WTC11 (cell line): ENCODE data around the gene PHACTR2. TPM values are rescaled to one million over a fixed set of nuclear protein-coding genes. Genes with fewer than 3 reads are reported as not detected.
A peak's percentile ranks its signal among the peaks of the same experiment; 100 is the strongest.

Source experiments
- ATAC-seq: fragments of 200-7000 bp; cut with Tn5 transposase; 2 replicates; pipeline ENCODE4 v1.10.0; 2021; ENCODE audit warnings: mild to moderate bottlenecking, moderate library complexity
- CTCF ChIA-PET: fragments of 300-600 bp; sonication (Branson Sonifier 250); formaldehyde crosslinking; loops from one replicate; lab custom pipeline; 2021; ENCODE audit warnings: antibody characterized with exemption; lab: Charles Lee
- POLR2A ChIA-PET: fragments of 350-600 bp; sonication (Branson Sonifier 250); formaldehyde crosslinking; loops from one replicate; lab custom pipeline; 2021; ENCODE audit warnings: antibody characterized with exemption; lab: Charles Lee
- DNase-seq: peaks from one replicate; pipeline ENCODE4 v3.0.0; 2021; ENCODE audit warnings: low spot score
- H3K27ac Mint-ChIP-seq: 2 replicates; pipeline ENCODE4 v1.8.0; 2021; ENCODE audit warnings: mixed read lengths
- H3K27me3 Mint-ChIP-seq: 2 replicates; pipeline ENCODE4 v1.8.0; 2021; ENCODE audit warnings: low read depth, mild to moderate bottlenecking, moderate library complexity, mixed read lengths
- H3K36me3 Mint-ChIP-seq: 2 replicates; pipeline ENCODE4 v1.8.0; 2021; ENCODE audit warnings: mixed read lengths
- H3K4me1 Mint-ChIP-seq: 2 replicates; pipeline ENCODE4 v1.8.0; 2022; ENCODE audit warnings: mixed read lengths
- H3K4me3 Mint-ChIP-seq: 2 replicates; pipeline ENCODE4 v1.8.0; 2021; ENCODE audit warnings: mild to moderate bottlenecking, moderate library complexity, mixed read lengths
- H3K9me3 Mint-ChIP-seq: 2 replicates; pipeline ENCODE4 v1.8.0; 2021; ENCODE audit warnings: mixed read lengths
- E2F4 ChIP-seq: sonication (generic); formaldehyde crosslinking; IDR thresholded peaks from 2 replicates; pipeline ENCODE4 v1.8.1; 2022; ENCODE audit warnings: low read depth, mild to moderate bottlenecking, moderate library complexity, missing genetic modification reagents, borderline replicate concordance
- ESRRA ChIP-seq: sonication (generic); formaldehyde crosslinking; IDR thresholded peaks from 2 replicates; pipeline ENCODE4 v1.8.1; 2022; ENCODE audit warnings: mild to moderate bottlenecking, missing genetic modification reagents, borderline replicate concordance
- GRHL2 ChIP-seq: fragments of 250-450 bp; sonication (Bioruptor Pico); IDR thresholded peaks from 2 replicates; pipeline ENCODE4 v1.8.0; 2022; ENCODE audit warnings: mild to moderate bottlenecking, moderate library complexity; ENCODE audit not compliant: insufficient replicate concordance, severe bottlenecking
- KAT7 ChIP-seq: sonication (generic); formaldehyde crosslinking; IDR thresholded peaks from 2 replicates; pipeline ENCODE4 v1.8.1; 2023; ENCODE audit warnings: missing genetic modification reagents, mild to moderate bottlenecking, borderline replicate concordance
- MYBL2 ChIP-seq: sonication (generic); formaldehyde crosslinking; IDR thresholded peaks from 2 replicates; pipeline ENCODE4 v1.8.1; 2023; ENCODE audit warnings: mild to moderate bottlenecking, moderate library complexity, missing genetic modification reagents
- NFE2L1 ChIP-seq: sonication (generic); formaldehyde crosslinking; IDR thresholded peaks from 2 replicates; pipeline ENCODE4 v1.8.1; 2023; ENCODE audit warnings: missing genetic modification reagents
- NR1H2 ChIP-seq: sonication (generic); formaldehyde crosslinking; IDR thresholded peaks from 2 replicates; pipeline ENCODE4 v1.9.0; 2021; ENCODE audit warnings: mild to moderate bottlenecking, moderate library complexity, missing genetic modification reagents
- NR2C2 ChIP-seq: sonication (generic); formaldehyde crosslinking; IDR thresholded peaks from 2 replicates; pipeline ENCODE4 v1.8.0; 2022; ENCODE audit warnings: mild to moderate bottlenecking, missing genetic modification reagents
- SP1 ChIP-seq: sonication (generic); formaldehyde crosslinking; conservative IDR thresholded peaks from 2 replicates; pipeline ENCODE4 v1.8.1; 2022; ENCODE audit warnings: missing genetic modification reagents
- ZNF263 ChIP-seq: sonication (generic); formaldehyde crosslinking; IDR thresholded peaks from 2 replicates; pipeline ENCODE4 v1.8.1; 2022; ENCODE audit warnings: low read depth, mild to moderate bottlenecking, moderate library complexity, missing genetic modification reagents
- ZNF317 ChIP-seq: sonication (generic); formaldehyde crosslinking; IDR thresholded peaks from 2 replicates; pipeline ENCODE4 v1.8.1; 2023; ENCODE audit warnings: low read depth, mild to moderate bottlenecking, moderate library complexity, missing genetic modification reagents, borderline replicate concordance
- ZNF423 ChIP-seq: fragments of 250-450 bp; sonication (Bioruptor Pico); IDR thresholded peaks from 2 replicates; pipeline ENCODE4 v2.1.2; 2022; ENCODE audit warnings: mild to moderate bottlenecking, moderate library complexity
- total RNA-seq: library from RNA; stranded (reverse); gene quantifications from 3 replicates; pipeline ENCODE4 v1.2.3, GENCODE V29; 2021
- TF ChIP-seq, protein P1 (sequence below): fragments of 250-450 bp; sonication (Bioruptor Pico); conservative IDR thresholded peaks from 2 replicates; pipeline ENCODE4 v1.9.0; 2021; ENCODE audit warnings: mild to moderate bottlenecking
- TF ChIP-seq, protein P2 (sequence below): sonication (generic); formaldehyde crosslinking; IDR thresholded peaks from 2 replicates; pipeline ENCODE4 v1.8.0; 2023; ENCODE audit warnings: mild to moderate bottlenecking, missing genetic modification reagents
- TF ChIP-seq, protein P3 (sequence below): sonication (generic); formaldehyde crosslinking; IDR thresholded peaks from 2 replicates; pipeline ENCODE4 v1.8.1; 2023; ENCODE audit warnings: mild to moderate bottlenecking, missing genetic modification reagents

Gene PHACTR2
- total RNA-seq, 1 experiment from 2014 or later = 90.5 TPM

- TF ChIP-seq, protein P1, sequence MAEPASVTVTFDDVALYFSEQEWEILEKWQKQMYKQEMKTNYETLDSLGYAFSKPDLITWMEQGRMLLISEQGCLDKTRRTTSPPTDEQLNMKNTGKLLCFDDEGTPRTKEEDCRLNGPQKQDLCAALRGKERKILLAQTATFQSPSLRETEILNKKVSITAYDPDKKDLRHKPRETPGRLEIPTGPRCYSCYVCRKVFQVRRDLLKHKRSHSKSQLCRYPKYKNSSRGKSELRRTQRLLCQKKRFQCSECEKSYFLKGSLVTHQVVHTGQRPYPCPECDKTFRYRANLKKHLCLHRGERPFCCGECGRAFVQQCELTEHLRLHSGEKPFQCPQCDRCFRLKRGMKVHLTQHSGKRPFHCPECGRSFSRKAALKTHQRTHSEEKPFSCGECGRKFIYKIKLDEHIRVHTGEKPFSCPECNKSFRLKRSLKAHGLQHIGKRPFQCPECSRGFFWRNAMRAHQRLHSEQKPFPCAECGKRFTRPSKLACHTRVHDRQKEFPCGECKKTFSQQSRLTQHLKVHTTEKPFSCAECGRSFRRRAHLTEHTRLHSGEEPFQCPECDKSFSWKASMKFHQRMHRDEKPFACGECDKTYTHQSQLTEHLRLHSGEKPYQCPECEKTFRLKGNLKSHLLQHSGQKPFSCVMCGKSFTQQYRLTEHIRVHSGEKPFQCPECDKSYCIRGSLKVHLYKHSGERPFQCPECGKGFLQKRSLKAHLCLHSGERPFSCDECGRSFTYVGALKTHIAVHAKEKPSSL (CRISPR knock-in tag) = no peak
- TF ChIP-seq NR2C2 (no peak), SP1 (CRISPR knock-in tag) (peak; percentile 81; the same call in 1 of the 2 replicates), MYBL2 (CRISPR knock-in tag) (peak; percentile 87), ZNF423 (CRISPR knock-in tag) (peak; percentile 67; the same call in 1 of the 2 replicates), ZNF317 (no peak), ZNF263 (CRISPR knock-in tag) (no peak), NR1H2 (no peak), GRHL2 (CRISPR knock-in tag) (no peak)
- TF ChIP-seq, protein P2, sequence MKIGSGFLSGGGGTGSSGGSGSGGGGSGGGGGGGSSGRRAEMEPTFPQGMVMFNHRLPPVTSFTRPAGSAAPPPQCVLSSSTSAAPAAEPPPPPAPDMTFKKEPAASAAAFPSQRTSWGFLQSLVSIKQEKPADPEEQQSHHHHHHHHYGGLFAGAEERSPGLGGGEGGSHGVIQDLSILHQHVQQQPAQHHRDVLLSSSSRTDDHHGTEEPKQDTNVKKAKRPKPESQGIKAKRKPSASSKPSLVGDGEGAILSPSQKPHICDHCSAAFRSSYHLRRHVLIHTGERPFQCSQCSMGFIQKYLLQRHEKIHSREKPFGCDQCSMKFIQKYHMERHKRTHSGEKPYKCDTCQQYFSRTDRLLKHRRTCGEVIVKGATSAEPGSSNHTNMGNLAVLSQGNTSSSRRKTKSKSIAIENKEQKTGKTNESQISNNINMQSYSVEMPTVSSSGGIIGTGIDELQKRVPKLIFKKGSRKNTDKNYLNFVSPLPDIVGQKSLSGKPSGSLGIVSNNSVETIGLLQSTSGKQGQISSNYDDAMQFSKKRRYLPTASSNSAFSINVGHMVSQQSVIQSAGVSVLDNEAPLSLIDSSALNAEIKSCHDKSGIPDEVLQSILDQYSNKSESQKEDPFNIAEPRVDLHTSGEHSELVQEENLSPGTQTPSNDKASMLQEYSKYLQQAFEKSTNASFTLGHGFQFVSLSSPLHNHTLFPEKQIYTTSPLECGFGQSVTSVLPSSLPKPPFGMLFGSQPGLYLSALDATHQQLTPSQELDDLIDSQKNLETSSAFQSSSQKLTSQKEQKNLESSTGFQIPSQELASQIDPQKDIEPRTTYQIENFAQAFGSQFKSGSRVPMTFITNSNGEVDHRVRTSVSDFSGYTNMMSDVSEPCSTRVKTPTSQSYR (CRISPR knock-in tag) = no peak
- TF ChIP-seq, all 79 proteins: peak for 24
Measured at GRCh38 chr6:143842902-143843676, 165.3 kb downstream of the PHACTR2 start, which contains the start of gene LTV1 (continued).

DNA sequence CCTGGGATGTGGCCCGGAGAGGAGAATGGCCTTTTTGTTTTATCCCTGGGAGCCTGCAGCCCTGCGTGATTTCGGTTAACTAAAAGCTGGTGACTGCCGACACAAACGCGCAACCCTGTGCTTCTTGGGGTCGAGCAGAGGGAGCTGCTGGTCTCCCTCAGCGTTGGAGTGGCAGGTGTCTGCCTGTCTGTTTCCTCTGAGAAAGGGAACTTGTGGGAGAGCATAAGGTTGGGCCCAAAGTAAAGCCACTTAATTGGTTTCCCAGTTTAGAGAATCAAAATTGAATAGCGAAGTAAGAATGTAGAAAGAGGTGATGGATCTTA lies 165.9 kb downstream of the PHACTR2 start:
- peaks cover 14% of the 10 kb centered on the region for H3K4me1 Mint-ChIP-seq
- peak overlapping the region; percentile 98 for H3K4me3 Mint-ChIP-seq
- no peaks in the 10 kb centered on the region for H3K27me3 Mint-ChIP-seq
- TF ChIP-seq, protein P3, sequence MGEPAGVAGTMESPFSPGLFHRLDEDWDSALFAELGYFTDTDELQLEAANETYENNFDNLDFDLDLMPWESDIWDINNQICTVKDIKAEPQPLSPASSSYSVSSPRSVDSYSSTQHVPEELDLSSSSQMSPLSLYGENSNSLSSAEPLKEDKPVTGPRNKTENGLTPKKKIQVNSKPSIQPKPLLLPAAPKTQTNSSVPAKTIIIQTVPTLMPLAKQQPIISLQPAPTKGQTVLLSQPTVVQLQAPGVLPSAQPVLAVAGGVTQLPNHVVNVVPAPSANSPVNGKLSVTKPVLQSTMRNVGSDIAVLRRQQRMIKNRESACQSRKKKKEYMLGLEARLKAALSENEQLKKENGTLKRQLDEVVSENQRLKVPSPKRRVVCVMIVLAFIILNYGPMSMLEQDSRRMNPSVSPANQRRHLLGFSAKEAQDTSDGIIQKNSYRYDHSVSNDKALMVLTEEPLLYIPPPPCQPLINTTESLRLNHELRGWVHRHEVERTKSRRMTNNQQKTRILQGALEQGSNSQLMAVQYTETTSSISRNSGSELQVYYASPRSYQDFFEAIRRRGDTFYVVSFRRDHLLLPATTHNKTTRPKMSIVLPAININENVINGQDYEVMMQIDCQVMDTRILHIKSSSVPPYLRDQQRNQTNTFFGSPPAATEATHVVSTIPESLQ (CRISPR knock-in tag) = no peak
- TF ChIP-seq ESRRA (CRISPR knock-in tag) = 0 out of 2 replicates have a peak, but pooled peaks have one; percentile 36
- 0 out of 2 replicates have a peak, but pooled peaks have one; percentile 8 for TF ChIP-seq NFE2L1
- TF ChIP-seq E2F4 (CRISPR knock-in tag) = 0 out of 2 replicates have a peak, but pooled peaks have one; percentile 12
- TF ChIP-seq KAT7 (CRISPR knock-in tag) = 0 out of 2 replicates have a peak, but pooled peaks have one; percentile 61
- H3K36me3 Mint-ChIP-seq = peaks cover 43% of the 10 kb centered on the region
- H3K9me3 Mint-ChIP-seq = peaks cover 6% of the 10 kb centered on the region
- ChIA-PET CTCF (interaction anchor here (1.2 to 2.9 kb wide), 5 partner anchors 97 to 330 kb away, joined by 3 to 26 read pairs (median 8); no protein-coding TSS in a partner anchor), POLR2A (interaction anchor here (0.5 to 1.7 kb wide), 9 partner anchors 9 to 393 kb away, joined by 3 to 7 read pairs (median 3); partner anchors contain the start of genes ADAT2, FUCA2, PEX3 and PHACTR2)
- DNase-seq = no peak
- H3K27ac Mint-ChIP-seq = peak overlapping the region; percentile 97
- no peak for ATAC-seq
